ENCODE results near the gene MGAT4C.
"Not testable (repeated sequence)": the region's sequence is repeated elsewhere in the genome, so short reads cannot be mapped to it uniquely, and the experiment has no call there.

The MGAT4C gene

GRCh38 chr12:86256163-86256562 is at the start of gene MGAT4C:
Gene MGAT4C, minus strand, starts transcription at chr12:86256391.
- DNase-seq: no peak

GRCh38 chr12:86296396-86296795 is 40.2 kb upstream of the MGAT4C start:
- not testable (repeated sequence) for DNase-seq

GRCh38 chr12:86293682-86294240 is 37.6 kb upstream of the MGAT4C start:
- DNase-seq: no peak

GRCh38 chr12:86292480-86292879 is 36.3 kb upstream of the MGAT4C start:
- no peak for DNase-seq

GRCh38 chr12:86290615-86291014 is 34.4 kb upstream of the MGAT4C start:
- DNase-seq: no peak

- DNase-seq: no peak
Measured at GRCh38 chr12:86286119-86286518, 29.9 kb upstream of the MGAT4C start.

GRCh38 chr12:86283620-86284019 is 27.4 kb upstream of the MGAT4C start:
- DNase-seq: no peak

- no peak for DNase-seq
Measured at GRCh38 chr12:86275356-86275755, 19.2 kb upstream of the MGAT4C start.

- DNase-seq: no peak
Measured at GRCh38 chr12:86265329-86265695, 9.1 kb upstream of the MGAT4C start.

GRCh38 chr12:86264451-86265328 is 8.5 kb upstream of the MGAT4C start:
- no peak for DNase-seq

GRCh38 chr12:86261578-86261977 is 5.4 kb upstream of the MGAT4C start:
- DNase-seq: no peak

GRCh38 chr12:86261142-86261541 is 5.0 kb upstream of the MGAT4C start:
- no peak for DNase-seq

GRCh38 chr12:86260183-86260582 is 4.0 kb upstream of the MGAT4C start:
- DNase-seq: no peak

- DNase-seq: no peak
Measured at GRCh38 chr12:86257134-86257533, 943 bp upstream of the MGAT4C start.

- DNase-seq: no peak
Measured at GRCh38 chr12:86254399-86255107, 1.6 kb downstream of the MGAT4C start.

- no peak for DNase-seq
Measured at GRCh38 chr12:86249851-86250250, 6.3 kb downstream of the MGAT4C start.

GRCh38 chr12:86249276-86249675 is 6.9 kb downstream of the MGAT4C start:
- DNase-seq: no peak

GRCh38 chr12:86247871-86248270 is 8.3 kb downstream of the MGAT4C start:
- no peak for DNase-seq

GRCh38 chr12:86241600-86241999 is 14.6 kb downstream of the MGAT4C start:
- DNase-seq: no peak

GRCh38 chr12:86234316-86234855 is 21.8 kb downstream of the MGAT4C start:
- DNase-seq: no peak

GRCh38 chr12:86233126-86233525 is 23.1 kb downstream of the MGAT4C start:
- DNase-seq: no peak

GRCh38 chr12:86230516-86231146 is 25.6 kb downstream of the MGAT4C start:
- no peak for DNase-seq

GRCh38 chr12:86229772-86230171 is 26.4 kb downstream of the MGAT4C start:
- DNase-seq: no peak
